GM18861 (cell line): ENCODE data around the gene CD69.
"Not testable (repeated sequence)": the region's sequence is repeated elsewhere in the genome, so short reads cannot be mapped to it uniquely, and the experiment has no call there.

Source experiments
- ATAC-seq: cut with Tn5 transposase; IDR thresholded peaks from one replicate; pipeline ENCODE4 v1.9.1; 2021; ENCODE audit not compliant: unreplicated experiment

CD69 gene

GRCh38 chr12:9751204-9752144, 9.2 kb downstream of the CD69 start:
- peak; percentile 25 for ATAC-seq

DNA sequence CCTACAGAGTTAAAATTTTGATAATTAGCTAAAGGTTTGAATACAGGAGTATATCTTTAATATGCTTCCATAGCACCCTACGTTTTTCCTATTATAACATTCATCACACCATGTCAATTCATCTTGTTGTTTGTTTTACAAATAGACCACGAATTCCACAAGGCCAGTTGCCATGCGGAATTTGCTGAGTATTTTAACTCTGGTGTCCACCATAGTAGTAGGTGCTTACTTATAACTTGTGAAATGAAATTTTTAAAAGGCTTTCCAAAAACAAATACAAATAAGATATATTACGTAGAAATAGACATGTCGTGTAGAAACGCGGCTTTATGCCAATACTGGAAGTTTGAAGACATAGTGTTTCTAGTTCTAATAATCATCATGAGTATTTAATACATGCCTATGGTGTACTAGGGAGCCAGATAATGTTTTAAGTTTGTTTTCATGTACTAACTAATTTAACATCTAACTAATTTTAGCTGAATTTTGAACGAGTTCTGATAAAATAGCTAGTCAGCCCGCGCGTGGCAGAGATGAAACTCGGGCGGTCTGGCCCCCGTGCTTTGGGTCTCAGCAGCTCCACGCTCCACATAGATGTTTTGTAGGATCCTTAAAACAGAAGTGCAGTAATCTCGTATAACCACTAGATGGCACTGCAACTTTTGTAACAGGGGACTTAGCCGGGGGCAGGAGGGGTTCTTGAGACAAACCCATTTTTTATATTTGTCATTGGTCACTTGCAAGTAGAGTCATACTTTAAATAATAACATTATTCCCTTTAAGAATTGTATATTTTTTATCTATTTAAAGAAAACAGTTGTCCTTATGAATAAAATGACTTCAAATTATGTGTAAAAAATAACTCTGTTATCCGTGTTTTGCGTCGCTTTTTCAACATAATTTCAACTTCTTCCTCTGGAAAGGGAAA, 10.2 kb downstream of the CD69 start:
- peak; percentile 43 for ATAC-seq

GRCh38 chr12:9749640-9750039, 11.1 kb downstream of the CD69 start:
- ATAC-seq = no peak

DNA sequence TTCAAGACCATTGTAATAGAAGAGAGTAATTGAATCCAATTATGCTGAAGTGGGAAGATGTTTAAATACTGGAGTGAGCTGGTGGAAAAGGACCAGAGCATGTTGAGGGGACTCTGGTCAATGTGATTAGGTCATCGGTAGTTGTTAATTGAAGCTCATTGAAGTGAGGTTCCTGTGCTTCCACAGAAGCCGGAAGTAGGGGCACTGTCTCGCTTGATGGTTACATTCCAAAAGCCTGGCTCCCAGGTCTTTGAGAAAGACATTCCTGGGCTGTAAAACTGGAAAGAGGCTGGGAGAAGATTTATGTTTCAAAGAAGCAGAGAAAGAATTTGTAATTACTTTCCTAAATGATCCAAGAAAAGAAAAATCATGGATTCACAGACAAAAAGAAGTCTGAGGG, 15.5 kb downstream of the CD69 start:
- ATAC-seq = no peak

GRCh38 chr12:9742661-9743060, 18.0 kb downstream of the CD69 start:
- ATAC-seq = peak; percentile 36

GRCh38 chr12:9741726-9742125, 19.0 kb downstream of the CD69 start:
- peak; percentile 71 for ATAC-seq

DNA sequence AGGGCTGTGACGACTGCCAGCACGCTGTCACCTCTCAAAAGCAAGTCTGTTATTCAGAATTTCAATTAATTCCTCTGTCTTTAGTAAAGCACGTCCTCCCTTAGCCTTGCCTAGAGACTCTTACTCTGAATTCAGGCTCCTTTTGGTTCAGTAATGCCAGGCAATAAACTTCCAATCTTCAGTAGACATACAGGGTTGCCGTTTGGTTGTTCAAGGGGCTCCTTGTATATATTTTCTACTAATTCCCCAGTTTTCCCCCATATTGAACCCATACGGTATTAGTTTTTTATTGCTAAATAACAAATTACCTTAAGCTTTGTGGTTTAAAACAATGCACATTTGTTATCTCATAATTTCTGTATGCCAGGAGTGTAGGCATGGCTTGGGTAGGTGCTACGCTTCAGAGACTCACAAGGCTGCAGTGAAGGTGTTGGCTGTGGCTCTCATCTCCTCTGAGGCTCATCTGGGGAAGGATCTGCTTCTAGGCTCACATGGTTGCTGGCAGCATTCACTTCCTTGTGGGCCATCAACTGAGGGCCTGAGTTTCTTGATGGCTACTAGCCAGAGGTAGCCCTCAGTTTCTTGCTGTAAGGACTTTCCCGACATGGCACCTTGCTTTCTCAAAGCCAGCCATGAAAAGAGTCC, 20.5 kb downstream of the CD69 start:
- ATAC-seq = no peak

- ATAC-seq = not testable (repeated sequence)
These were observed 21.1 kb downstream of the CD69 start for GRCh38 chr12:9739404-9740105.

- not testable (repeated sequence) for ATAC-seq
These were observed 21.8 kb downstream of the CD69 start for GRCh38 chr12:9738905-9739304.

DNA sequence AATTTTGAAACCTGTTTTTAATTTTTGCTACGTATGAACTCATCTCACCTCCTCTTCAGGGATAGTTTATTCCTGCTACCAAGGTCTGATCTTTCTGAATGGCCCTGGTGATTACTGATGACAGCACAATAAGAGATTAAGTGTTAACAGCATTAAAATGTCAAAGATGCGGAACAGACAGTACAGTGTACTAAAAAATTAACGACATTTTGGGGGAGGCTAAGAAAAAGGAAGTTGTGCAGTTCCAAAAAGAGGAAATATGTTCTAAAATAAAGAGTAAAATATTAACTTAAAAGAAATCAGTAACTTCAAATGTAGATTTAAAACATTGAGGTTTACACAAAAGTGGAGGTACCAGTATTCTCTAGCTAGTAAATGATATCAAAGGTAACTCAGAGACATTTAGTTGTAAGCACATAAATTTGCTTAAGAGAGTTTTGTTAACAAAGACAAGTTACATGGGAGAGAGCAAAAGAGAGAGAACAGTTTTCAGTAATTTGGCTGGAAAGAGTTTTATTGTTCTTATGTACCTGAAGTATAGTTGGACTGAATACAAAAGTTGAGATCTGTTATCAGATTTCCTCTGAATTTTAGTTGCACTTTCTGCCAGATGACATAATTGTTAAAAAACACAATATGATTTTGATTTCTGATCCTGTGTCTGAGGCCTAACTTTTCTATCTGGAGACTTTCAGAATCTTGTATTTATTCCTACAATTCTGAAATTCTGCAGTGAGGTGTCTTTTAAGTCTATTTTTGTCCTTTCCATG, 23.6 kb downstream of the CD69 start:
- ATAC-seq = peak; percentile 38

DNA sequence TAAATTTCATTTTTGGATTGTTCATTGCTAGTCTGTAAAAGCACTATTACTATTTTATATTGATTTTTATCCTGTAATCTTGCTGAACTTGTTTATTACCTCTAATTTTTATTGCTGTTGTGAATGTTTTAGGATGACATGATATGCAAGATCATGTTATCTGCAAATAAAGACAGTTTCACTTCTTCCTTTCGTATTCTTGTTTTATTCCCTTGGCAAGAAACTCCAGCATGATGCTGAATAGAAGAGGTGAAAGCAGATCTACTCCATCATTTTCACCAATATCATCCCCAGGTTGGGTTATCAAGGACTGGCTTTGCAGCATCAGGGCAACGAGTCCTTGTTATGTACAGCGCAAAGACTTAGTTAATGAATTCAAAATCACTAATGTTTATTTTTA, 25.1 kb downstream of the CD69 start:
- ATAC-seq = no peak

DNA sequence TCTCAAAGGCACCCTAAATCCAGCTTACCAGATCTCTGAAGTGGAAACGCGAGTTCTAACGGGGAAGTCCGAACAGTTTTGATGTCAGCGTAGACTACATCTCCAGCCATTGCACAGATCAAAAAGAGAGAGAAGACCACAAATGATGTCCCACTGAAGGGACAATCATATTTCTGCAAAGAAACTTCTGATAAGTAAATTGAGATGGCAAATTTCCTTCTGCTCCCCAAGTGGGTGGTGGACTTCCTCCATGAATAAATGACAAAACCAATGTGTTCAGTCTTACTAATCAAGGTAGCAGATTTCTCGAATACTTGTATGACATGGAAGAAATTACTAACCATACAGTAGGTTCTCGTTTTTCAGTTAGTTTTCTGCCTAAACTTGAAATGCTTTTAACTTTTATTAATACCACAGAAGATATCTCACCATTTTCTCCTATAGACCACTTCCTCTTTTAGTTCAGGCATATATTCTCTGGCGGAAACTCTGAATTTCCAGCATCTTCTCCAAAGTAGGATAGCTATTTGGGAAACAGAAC, 27.7 kb downstream of the CD69 start, which contains the start of gene CLECL1:
Gene CLECL1 (minus strand): TSS at position 177 of the 541 bp plus-strand sequence.
- ATAC-seq = peak; percentile 29

GRCh38 chr12:9731797-9732196, 28.9 kb downstream of the CD69 start:
- ATAC-seq = no peak

- no peak for ATAC-seq
These were observed 29.3 kb downstream of the CD69 start for GRCh38 chr12:9731393-9731792.

DNA sequence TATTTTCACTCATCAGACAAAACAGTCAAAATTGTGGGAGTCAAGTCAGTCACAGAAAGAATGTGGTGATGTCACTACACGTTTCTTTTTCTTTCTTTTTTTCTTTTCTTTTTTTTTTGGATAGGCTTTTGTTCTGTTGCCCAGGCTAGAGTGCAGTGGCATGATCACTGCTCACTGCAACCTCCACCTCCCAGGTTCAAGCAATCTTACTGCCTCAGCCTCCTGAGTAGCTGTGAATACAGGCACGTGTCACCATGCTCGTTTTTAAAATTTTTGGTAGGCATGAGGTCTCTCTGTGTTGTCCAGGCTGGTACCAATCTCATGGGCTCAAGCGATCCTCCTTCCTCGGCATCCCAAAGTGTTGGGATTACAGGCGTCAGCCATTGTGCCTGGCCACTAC, 30.1 kb downstream of the CD69 start:
- ATAC-seq = no peak

GRCh38 chr12:9730011-9730410, 30.7 kb downstream of the CD69 start:
- ATAC-seq = no peak

DNA sequence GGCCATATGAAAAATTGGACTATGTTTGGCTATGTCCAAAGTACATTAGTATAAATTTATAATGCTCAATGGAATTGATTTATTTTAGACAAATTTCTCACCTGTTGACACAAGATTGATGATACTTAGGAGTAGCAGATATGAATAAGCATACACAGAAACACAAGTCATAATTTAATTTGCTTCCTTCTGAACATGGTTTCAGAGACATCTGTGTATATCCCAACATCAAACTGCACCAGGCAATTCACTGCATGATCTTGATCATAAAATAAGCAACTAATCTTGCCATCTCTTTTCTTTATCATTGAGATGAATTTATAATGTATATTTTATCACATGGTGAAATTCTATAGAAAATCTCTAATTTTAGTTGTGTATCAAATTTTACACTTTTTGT, 31.6 kb downstream of the CD69 start:
- no peak for ATAC-seq

DNA sequence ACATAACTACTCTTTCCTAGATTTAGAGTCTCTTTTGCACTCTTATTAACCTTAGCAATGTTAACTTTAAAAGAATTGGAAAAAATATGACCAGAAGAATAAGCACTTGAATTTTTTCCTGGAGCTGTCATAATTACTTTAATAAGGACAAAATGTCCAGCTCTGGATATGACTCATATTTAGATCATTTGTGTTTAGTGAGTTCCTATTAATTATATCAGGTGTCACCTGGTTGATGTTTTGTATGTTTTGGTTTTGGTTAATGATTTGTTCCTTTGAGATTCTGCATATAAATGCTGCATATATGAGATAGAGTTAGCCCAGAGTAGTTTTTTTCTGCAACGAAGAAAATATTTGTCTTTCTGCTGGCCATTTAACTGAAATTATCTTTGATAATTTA, 32.9 kb downstream of the CD69 start:
- no peak for ATAC-seq

- no peak for ATAC-seq
These were observed 35.4 kb downstream of the CD69 start for GRCh38 chr12:9725213-9725870.
